ENCODE results near the gene SDK1.
"Not testable (repeated sequence)": the region's sequence is repeated elsewhere in the genome, so short reads cannot be mapped to it uniquely, and the experiment has no call there.

The SDK1 gene

GRCh38 chr7:3655635-3656034 is 354.6 kb downstream of the SDK1 start:
- DNase-seq (ENCODE audit: low read depth) = no peak

GRCh38 chr7:3657206-3657605 is 356.2 kb downstream of the SDK1 start:
- no peak for DNase-seq (ENCODE audit: low read depth)

GRCh38 chr7:3668743-3669142 is 367.7 kb downstream of the SDK1 start:
- DNase-seq (ENCODE audit: low read depth) = no peak

- no peak for DNase-seq (ENCODE audit: low read depth)
Observed at GRCh38 chr7:3670898-3671297, 369.8 kb downstream of the SDK1 start.

- no peak for DNase-seq (ENCODE audit: low read depth)
Observed at GRCh38 chr7:3673524-3673923, 372.5 kb downstream of the SDK1 start.

GRCh38 chr7:3678314-3678810 is 377.3 kb downstream of the SDK1 start:
- no peak for DNase-seq (ENCODE audit: low read depth)

- DNase-seq (ENCODE audit: low read depth) = no peak
Observed at GRCh38 chr7:3682028-3682710, 381.1 kb downstream of the SDK1 start.

GRCh38 chr7:3683546-3684539 is 382.8 kb downstream of the SDK1 start:
- no peak for DNase-seq (ENCODE audit: low read depth)

GRCh38 chr7:3688071-3688470 is 387.0 kb downstream of the SDK1 start:
- DNase-seq (ENCODE audit: low read depth) = no peak

- no peak for DNase-seq (ENCODE audit: low read depth)
Observed at GRCh38 chr7:3688842-3689241, 387.8 kb downstream of the SDK1 start.

GRCh38 chr7:3691478-3692158 is 390.6 kb downstream of the SDK1 start:
- no peak for DNase-seq (ENCODE audit: low read depth)

GRCh38 chr7:3695602-3696001 is 394.6 kb downstream of the SDK1 start:
- no peak for DNase-seq (ENCODE audit: low read depth)

- no peak for DNase-seq (ENCODE audit: low read depth)
Observed at GRCh38 chr7:3696113-3696512, 395.1 kb downstream of the SDK1 start.

- DNase-seq (ENCODE audit: low read depth) = no peak
Observed at GRCh38 chr7:3697472-3697871, 396.4 kb downstream of the SDK1 start.

- DNase-seq (ENCODE audit: low read depth) = no peak
Observed at GRCh38 chr7:3705258-3705657, 404.2 kb downstream of the SDK1 start.

GRCh38 chr7:3706091-3706490 is 405.0 kb downstream of the SDK1 start:
- not testable (repeated sequence) for DNase-seq (ENCODE audit: low read depth)

GRCh38 chr7:3710122-3710521 is 409.1 kb downstream of the SDK1 start:
- no peak for DNase-seq (ENCODE audit: low read depth)

- no peak for DNase-seq (ENCODE audit: low read depth)
Observed at GRCh38 chr7:3710531-3710930, 409.5 kb downstream of the SDK1 start.

GRCh38 chr7:3712841-3713240 is 411.8 kb downstream of the SDK1 start:
- no peak for DNase-seq (ENCODE audit: low read depth)

- DNase-seq (ENCODE audit: low read depth) = no peak
Observed at GRCh38 chr7:3721422-3721821, 420.4 kb downstream of the SDK1 start.

- no peak for DNase-seq (ENCODE audit: low read depth)
Observed at GRCh38 chr7:3722396-3722922, 421.4 kb downstream of the SDK1 start.

All from HS-5 (cell line).